NCI-H1694 treated with DMSO at 0.1 percent for 48 hours (cell line): ENCODE measurements around the gene ADPRS.

Experiments used
- DNase-seq: peaks from one replicate; lab custom pipeline; 2025; lab: John Stamatoyannopoulos, UW

ADPRS gene, protein sequence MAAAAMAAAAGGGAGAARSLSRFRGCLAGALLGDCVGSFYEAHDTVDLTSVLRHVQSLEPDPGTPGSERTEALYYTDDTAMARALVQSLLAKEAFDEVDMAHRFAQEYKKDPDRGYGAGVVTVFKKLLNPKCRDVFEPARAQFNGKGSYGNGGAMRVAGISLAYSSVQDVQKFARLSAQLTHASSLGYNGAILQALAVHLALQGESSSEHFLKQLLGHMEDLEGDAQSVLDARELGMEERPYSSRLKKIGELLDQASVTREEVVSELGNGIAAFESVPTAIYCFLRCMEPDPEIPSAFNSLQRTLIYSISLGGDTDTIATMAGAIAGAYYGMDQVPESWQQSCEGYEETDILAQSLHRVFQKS

DNA sequence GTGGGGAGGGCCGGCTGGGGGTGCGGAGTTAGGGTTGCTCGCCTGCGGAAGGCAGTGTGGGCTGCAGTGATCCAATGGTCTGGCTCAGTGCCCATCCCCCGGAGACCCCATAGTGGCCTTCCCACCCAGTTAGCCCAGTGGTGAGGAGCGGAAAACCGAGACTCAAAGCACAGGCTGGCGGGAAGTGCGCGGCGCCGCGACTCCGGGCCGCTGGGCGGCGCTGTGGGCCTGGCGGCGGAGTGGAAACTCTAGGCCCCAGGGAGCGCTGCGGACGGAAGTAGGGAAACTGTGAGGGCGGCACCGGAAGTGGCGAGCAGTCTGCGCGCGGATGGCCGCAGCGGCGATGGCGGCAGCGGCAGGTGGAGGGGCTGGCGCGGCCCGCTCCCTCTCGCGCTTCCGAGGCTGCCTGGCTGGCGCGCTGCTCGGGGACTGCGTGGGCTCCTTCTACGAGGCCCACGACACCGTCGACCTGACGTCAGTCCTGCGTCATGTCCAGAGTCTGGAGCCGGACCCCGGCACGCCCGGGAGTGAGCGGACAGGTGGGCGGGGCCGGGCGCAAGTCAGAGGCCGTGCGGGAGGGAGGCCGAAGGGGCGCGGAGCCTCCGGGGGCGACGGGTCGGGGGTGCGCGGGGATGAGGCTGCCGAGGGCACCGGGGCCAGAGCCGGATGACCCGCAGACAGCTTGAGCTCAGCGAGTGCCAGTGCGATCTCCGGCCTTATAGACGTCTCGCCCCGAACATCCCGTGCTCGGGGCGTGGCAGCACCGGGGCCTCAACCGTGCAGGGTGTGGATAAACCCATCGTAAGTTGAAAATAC lies at the start of gene ADPRS:
Gene ADPRS, plus strand, starts transcription at position 316 of the 816 bp plus-strand sequence. Its CDS starts 13 bp downstream, at position 329.
- peak; percentile 59 for DNase-seq

DNA sequence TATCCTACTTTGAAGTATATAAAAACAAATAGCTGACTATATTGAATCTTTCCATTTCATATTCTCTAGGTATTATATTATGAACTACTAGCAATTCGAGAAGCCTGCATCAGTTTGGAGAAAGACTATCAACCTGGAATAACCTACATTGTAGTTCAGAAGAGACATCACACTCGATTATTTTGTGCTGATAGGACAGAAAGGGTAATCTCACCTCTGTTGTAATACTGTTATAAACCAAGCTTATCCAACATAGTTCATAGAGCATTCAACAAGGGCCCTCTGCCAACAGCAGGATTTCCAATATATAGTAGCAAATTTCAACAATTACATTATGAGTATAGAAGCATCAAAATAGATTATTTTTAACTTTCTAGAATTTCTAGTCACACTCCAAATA lies 48.5 kb upstream of the ADPRS start:
- DNase-seq = no peak

DNA sequence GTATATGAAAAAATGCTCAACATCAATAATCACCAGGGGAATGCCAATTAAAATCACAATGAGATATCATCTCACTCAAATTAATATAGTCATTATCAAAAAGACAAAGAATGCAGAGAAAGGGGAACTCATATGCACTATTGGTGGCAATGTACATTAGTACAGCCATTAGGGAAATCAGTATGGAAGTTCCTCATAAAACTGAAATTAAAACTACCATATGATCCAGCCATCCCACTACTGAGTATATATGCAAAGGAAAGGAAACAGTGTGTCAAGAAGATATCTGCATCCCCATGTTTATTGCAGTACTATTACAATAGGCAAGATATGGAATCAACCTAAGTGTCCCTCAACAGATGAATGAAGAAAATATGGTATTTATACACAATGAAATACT lies 36.9 kb upstream of the ADPRS start:
- DNase-seq = no peak

DNA sequence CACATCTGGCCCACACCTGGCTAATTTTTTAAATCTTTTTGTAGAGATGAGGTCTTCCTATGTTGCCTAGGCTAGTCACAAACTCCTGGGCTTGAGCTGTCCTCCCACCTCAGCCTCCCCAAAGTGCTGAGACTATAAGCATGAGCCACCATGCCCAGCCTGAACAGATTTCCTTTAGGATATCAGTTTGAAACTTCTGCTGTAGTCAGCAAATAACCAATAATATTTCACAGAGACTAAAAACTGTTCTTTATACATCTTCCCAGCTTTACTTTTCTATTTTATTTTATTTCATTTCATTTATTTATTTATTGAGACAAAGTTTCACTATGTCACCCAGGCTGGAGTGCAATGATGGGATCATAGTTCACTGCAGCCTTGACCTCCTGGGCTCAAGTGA lies 34.7 kb upstream of the ADPRS start:
- DNase-seq = no peak

DNA sequence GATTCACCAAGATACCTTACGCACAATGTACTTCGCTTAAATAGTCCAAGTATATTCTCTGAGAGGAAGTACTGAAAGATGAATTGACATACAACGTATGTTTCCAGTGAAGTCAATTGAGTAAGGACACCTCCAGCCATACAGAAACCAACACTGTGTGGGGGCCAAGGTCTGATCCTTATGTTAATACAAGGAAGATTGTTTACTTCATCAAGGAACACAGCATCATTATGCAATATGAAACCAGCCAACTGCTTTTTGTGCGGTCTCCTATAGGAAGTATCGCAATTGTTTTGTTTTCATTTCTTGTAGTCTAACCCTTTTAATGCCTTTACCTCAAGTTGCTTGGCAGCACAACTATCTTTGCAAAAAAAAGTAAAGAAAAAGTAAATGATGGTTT lies 33.0 kb upstream of the ADPRS start:
- no peak for DNase-seq

DNA sequence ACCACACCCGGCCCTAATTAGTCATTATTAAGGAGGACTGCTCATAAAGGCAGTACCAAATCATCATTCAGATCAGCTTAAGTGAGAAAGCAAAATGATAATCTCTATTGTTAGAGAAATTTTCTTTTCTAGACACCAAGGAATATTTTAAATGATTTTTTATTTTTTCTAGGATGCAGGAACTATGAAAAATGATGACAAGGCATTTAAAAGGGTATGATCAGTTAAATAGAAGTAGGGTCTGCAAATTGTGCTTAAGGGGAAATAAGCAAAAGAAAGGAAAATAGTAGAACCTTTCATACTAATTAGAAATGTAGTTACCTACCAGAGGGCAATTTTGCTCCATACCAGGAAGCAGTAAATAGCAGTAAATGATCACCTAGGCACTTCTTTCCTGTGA lies 26.4 kb upstream of the ADPRS start:
- DNase-seq = no peak

DNA sequence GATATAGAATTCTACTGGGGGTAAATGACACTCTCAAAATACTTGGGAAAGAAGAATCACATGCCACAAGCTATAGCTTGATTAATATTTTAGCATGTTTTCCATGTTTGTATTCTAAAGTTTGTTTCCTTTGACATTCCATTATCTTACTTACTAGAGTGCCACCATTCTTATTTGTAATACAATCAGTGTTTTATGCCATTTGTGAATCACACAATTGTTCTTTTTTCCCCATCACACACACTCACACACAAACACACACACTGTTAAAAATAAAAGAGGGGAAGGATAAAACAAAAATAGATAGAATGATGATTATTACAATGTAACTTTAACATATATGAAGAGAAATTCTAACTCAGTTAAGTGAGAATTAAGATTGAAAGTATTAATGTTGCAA lies 20.8 kb upstream of the ADPRS start:
- DNase-seq = no peak

DNA sequence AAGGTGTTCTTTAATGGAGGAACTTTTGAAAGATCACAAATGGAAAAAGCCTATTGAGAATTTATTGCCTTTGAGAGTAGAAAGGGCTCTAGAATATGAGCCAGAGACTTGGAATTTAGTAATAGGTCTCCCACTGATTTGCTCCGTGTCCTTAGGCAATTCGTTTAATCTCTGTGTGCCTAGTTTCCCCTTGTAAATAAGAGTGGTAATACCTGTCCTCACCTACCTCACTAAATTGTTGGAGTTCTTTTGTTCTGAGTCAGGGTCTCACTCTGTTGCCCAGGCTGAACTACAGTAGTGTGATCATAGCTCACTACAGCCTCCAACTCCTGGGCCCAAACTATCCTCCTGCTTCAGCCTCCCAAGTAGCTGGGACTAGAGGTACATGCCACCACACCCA lies 19.8 kb upstream of the ADPRS start:
- DNase-seq = no peak

DNA sequence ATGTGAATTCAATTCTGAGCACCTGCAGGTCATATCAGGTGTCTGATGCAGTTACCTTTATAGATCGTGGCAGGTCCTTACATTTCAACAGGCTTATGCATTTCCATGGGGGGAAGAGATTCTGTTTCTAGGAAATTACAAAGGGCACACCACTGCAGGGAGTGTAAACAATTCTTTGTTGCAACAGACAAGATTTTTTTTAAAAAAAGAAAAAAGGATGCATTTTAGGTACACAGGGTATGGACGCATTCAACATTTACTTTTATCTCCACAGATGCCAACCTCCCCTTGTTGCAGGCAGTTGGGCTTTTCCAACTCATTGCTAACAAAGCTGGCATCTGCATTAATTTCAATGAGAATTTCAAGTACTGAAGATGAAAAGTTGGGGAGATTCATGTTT lies 18.3 kb upstream of the ADPRS start:
- DNase-seq = no peak

DNA sequence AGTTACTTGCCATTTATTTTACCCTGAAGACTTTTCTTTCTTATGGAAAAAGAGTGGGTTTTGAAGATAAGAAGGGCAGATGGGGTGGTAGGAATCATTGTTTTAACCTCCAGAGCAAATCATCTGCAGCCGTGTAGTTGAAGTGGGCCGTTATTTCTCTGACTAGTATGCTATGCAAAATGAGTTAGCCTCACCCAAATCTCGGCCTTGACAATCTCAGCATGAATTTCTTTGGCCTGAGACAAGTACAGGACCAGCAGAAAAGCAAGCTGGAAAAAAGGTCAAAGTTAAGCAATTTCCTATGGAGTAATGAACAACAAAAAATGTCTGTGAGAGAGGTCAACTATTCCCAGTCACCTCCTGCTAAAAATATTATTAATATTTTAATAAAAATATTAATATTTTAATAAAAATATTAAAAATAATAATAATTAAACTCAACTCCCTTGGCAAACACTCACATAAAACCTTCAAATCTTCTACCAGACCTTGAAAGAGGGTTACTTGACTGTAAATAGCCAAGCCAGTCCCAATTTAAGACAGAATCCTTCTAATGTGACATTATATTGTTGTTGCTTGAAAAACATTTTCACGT lies 11.6 kb upstream of the ADPRS start:
- no peak for DNase-seq

DNA sequence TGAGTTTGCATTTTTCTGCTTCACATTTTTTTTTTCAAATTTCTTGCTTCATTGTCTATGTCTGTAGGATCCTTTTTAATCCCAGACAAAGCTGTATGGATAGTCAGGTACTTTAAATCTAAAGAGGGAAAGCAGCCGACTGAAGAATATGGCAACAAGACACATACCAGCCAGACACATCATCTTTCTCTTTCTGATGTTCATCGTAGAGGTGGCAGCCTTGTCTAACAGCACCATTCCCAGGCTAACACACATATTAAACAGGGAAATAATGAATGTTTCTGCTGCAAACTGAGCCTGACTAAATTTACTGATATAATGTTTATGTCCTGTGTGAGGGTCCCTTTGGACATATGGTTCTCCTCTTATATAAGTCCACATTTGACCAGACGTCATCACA lies 8.5 kb upstream of the ADPRS start:
- no peak for DNase-seq

DNA sequence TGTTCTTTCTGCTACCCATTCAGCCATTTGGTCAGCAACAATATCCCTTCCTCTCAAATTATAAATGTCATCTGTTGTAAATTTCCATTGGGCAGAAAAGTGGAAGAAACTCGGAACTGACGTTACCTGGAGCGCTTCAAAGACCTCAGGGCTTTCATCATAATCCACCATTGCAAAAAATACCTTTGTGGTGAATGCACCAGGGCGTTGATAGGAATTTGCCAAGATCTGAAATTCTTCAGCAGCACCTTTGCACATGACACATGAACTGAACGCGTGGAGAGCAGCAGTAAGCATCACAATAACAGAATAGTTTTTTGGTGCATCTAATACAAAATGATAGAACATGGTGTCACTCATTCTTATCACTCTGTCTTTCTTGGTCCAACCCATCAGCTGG lies 7.9 kb upstream of the ADPRS start:
- DNase-seq = no peak

DNA sequence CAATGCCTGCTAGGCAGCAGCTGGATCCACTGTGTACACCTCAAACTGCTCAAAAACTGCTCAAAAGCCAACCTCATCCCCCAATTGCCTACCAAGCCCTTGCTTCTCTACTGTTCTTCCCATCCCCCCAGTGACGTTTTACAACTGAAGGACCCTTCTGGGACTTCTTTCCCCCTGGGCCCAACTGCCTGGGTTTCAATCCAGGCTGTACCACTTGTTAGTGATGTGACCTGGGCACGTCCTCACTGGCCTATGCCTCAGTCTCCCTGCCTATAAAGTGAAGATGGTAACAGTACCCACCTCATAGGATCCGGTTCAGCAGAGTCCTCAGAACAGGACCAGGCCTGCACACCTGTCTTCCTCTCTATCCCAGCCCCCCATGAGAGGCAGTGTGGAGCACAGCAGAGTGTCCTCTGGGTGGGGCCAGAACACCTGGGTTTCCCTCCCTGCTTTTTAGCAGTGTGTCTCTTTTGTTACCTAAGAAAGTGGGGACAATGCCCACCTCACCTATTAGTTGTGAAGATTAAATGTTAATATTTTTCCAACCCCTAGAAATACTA lies 6.7 kb upstream of the ADPRS start:
- no peak for DNase-seq

DNA sequence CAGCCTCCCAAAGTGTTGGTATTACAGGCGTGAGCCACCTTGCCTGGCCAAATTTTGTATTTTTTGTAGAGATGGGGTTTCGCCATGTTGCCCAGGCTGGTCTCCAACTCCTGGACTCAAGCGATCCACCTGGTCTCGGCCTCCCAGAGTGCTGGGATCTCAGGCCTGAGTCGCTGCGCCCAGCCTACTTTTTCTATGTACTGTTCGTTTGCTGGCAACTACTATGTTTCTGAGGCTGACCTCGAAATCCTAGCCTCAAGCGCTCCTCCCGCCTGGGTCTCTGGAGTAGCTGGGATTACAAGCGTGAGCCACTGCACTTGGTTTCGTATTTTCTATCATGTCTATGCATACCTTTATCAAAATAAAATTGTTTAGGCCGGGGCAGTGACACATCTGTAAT lies 5.5 kb upstream of the ADPRS start:
- no peak for DNase-seq

DNA sequence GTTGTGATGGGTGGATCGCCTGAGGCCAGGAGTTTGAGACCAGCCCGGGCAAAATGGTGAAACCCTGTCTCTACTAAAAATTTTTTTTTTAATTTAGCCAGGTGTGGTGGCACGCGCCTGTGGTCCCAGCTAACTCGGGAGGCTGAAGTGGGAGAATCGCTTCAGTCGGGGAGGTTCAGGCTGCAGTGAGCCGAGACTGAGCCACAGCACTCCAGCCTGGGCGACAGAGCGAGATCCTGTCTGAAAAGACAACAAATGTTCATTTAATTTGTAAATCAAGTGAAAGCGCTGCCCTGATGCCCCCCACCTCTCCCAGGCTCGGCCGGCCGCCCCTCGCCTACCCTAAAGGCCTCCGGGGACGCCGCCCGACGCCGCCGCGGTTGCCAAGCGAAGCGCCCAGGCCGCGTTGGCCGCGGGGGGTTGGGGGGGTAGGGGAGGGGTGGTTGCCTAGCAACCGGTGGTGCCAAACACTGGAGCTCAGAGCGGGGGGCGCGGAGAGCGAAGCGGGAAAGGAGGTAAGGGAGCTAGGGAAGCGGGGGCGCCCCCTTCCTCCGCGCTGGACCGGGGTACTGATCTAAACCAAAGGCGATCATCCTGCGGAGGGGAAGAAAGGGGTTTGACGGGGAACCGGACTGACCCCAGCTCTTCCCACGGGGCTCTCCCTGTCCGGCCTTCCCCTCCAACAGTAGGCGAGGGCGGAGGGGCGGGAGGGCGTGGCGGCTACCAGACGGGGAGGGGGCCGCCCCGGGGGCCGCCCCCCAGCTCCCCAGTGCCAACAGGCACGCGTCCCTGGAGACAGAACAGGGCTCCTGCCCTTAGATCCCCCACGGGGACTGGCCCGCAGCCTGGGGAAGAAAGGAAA lies 4.8 kb upstream of the ADPRS start, which contains the start of gene TEKT2:
Gene TEKT2, plus strand, starts transcription at position 460 of the 862 bp plus-strand sequence. CDS start 828 bp downstream, outside the sequence.
- peak; percentile 6 for DNase-seq

DNA sequence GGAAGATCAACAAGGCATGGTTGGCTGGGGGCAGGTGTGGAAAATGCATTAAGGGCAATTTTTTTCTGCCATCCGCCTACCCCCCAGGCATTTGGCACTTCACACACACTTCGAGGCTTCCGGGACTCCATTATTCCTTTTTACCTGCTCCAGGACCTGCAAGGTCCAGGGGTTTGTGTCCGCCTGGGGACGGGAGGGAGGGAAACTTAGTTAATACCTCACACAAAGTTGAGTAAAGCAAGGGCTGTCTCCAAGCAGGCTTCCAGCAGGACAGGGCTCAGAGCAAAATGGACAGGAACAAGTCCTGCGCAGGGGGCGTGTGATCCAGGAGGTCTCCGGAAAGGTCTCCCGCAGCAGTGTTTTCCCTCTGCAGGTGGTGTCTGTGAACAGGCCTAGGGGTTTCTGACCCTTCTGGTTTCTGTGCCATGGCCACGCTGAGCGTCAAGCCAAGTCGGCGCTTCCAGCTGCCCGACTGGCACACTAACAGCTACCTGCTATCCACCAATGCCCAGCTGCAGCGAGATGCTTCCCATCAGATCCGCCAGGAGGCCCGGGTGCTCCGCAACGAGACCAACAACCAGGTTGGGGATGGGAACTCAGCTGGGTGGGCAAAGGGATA lies 4.1 kb upstream of the ADPRS start:
- no peak for DNase-seq

DNA sequence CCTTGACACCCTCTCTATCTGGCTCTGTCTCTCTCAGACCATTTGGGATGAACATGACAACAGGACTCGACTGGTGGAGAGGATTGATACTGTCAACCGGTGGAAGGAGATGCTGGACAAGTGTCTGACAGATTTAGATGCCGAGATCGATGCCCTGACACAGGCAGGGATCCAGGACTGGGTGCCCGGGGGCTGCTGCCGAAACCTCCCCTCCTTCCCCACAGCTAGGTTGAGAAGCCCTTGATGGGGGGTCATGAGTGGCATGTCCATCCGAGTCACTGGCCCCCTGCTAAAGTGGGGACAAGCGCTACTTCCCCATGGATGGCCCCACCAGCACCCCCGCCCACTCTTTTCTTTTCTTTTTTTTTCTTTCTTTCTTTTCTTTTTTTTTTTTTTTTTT lies 3.6 kb upstream of the ADPRS start:
- DNase-seq = no peak

DNA sequence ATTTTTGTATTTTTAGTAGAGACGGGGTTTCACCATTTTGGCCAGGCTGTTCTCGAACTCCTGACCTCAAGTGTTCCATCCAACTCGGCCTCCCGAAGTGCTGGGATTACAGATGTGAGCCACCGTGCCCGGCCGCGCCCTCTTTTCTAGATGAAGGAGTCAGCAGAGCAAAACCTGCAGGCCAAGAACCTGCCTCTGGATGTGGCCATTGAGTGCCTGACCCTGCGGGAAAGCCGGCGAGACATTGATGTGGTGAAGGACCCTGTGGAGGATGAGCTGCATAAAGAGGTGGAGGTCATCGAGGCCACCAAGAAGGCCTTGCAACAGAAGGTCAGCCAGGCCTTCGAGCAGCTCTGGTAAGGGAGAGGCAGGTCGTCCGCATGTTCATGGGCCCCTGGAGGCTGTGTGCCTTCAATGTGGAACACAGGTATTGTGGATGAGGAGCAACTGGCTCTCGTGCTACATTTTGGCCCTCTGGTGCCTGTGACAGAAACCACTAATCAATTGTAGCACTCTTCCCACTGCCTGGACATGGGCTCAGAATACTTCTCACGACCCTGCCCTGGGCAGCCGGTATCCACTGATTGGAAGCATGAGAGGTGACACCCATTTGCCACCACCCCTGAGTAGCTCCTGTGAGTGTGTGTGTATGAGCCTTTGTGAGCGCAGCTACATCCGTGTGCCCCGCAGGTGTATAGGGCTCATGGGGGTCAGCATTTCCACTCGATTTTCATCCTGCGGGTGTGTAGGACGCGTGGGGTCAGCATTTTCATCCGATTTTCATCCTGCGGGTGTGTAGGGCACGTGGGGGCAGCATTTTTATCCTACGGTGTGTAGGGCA lies 2.8 kb upstream of the ADPRS start:
- DNase-seq = no peak

DNA sequence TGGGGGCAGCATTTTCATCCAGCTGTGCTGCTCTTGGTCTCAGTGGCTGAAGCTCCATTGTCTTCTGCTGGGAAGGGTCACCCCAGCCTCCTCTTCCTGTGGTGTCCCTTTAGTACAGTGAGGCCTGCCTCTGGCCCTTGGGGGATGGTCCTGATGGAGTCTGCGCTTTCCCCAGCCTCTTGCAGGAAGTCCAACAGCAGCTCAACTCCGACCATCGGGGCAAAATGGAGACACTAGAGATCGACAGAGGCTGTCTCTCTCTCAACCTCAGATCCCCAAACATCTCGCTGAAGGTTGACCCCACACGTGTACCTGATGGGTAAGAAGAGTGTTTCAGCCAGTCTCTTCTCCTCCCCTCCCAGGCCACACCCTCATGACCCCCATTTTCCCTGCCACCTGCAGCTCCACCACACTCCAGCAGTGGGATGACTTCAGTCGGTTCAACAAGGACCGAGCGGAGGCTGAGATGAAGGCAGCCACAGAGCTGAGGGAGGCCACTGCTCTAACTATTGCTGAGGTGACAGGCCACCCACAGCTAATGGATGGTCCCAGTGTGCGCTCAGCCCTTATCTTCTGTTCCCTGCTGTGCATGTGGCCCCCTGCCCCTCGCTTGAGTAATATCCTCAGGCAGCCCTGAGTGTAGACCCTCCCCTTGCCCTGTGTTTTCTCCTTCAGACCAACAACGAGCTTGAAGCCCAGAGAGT lies 2.0 kb upstream of the ADPRS start:
- no peak for DNase-seq
